Stimulated activated naive B cell treated with anti-CD40 and anti-IgM and Interleukin-4, amounts not matched to agents 10 μg/mL and 1 μg/mL and 100 μg/mL, for 72 hours (primary cell): ENCODE measurements around the gene PCP4L1.
"Not testable (repeated sequence)": the region's sequence is repeated elsewhere in the genome, so short reads cannot be mapped to it uniquely, and the experiment has no call there.

Source experiments
- ATAC-seq, 2 donors: fragments of 150-1000 bp; cut with Tn5 transposase; replicated peaks; 2 replicates each; pipeline ENCODE4 v1.10.0; 2021; ENCODE audit warnings: moderate library complexity in 1 of 2
- DNase-seq: peaks from one replicate; pipeline ENCODE4 v3.0.0; 2021
- H3K27ac Mint-ChIP-seq: one replicate; pipeline ENCODE4 v1.8.0; 2022; ENCODE audit warnings: mild to moderate bottlenecking, mixed read lengths
- H3K27me3 Mint-ChIP-seq, 2 donors: one replicate each; pipeline ENCODE4 v1.8.0; 2022; ENCODE audit warnings: mixed read lengths in 2 of 2
- H3K36me3 Mint-ChIP-seq, 2 donors: one replicate each; pipeline ENCODE4 v1.8.0; 2022; ENCODE audit warnings: mixed read lengths in 2 of 2, mild to moderate bottlenecking in 1 of 2
- H3K4me1 Mint-ChIP-seq, 2 donors: one replicate each; pipeline ENCODE4 v1.8.0; 2022; ENCODE audit warnings: mixed read lengths in 2 of 2, mild to moderate bottlenecking in 1 of 2
- H3K4me3 Mint-ChIP-seq, 2 donors: one replicate each; pipeline ENCODE4 v1.8.0; 2022; ENCODE audit warnings: mild to moderate bottlenecking in 2 of 2, mixed read lengths in 2 of 2, moderate library complexity in 1 of 2
- H3K9me3 Mint-ChIP-seq, 2 donors: one replicate each; pipeline ENCODE4 v1.8.0; 2022; ENCODE audit warnings: mixed read lengths in 2 of 2, mild to moderate bottlenecking in 1 of 2

PCP4L1 gene

GRCh38 chr1:161244888-161245287 lies 13.7 kb upstream of the PCP4L1 start:
- ATAC-seq, result no peak
- H3K9me3 Mint-ChIP-seq, result peaks cover 0 to 1% of the 10 kb centered on the region in 2 donors
- H3K36me3 Mint-ChIP-seq, result peaks cover 0 to 2% of the 10 kb centered on the region in 2 donors
- H3K27me3 Mint-ChIP-seq, result peaks cover 16 to 18% of the 10 kb centered on the region in 2 donors
- peaks cover 5 to 6% of the 10 kb centered on the region in 2 donors for H3K4me1 Mint-ChIP-seq
- no peak overlapping the region for H3K27ac Mint-ChIP-seq
- H3K4me3 Mint-ChIP-seq, result no peak overlapping the region
- no peak for DNase-seq

GRCh38 chr1:161250100-161250499 lies 8.4 kb upstream of the PCP4L1 start:
- H3K9me3 Mint-ChIP-seq, result not testable (repeated sequence)

GRCh38 chr1:161250829-161251228 lies 7.7 kb upstream of the PCP4L1 start:
- Mint-ChIP-seq H3K27ac (no peak overlapping the region), H3K4me3 (no peak overlapping the region), H3K9me3 (peaks cover 4 to 7% of the 10 kb centered on the region in 2 donors), H3K4me1 (no peaks in the 10 kb centered on the region), H3K27me3 (peaks cover 24 to 28% of the 10 kb centered on the region in 2 donors), H3K36me3 (peaks cover 4 to 5% of the 10 kb centered on the region in 2 donors)
- ATAC-seq (no peak), DNase-seq (no peak)

More at GRCh38 chr1:161250100-161250499, 8.4 kb upstream of the PCP4L1 start:
- ATAC-seq, H3K4me3 Mint-ChIP-seq, DNase-seq, H3K4me1 Mint-ChIP-seq, H3K36me3 Mint-ChIP-seq, H3K27ac Mint-ChIP-seq: not testable (repeated sequence)
- peaks cover 18 to 22% of the 10 kb centered on the region in 2 donors for H3K27me3 Mint-ChIP-seq

GRCh38 chr1:161251579-161251978 lies 7.0 kb upstream of the PCP4L1 start:
- Mint-ChIP-seq H3K27ac (no peak overlapping the region), H3K27me3 (peaks cover 26 to 30% of the 10 kb centered on the region in 2 donors), H3K9me3 (peaks cover 8 to 9% of the 10 kb centered on the region in 2 donors), H3K36me3 (peaks cover 5% of the 10 kb centered on the region in 2 donors), H3K4me1 (no peaks in the 10 kb centered on the region), H3K4me3 (no peak overlapping the region)
- no peak for DNase-seq
- ATAC-seq, result no peak

- not testable (repeated sequence) for DNase-seq, ATAC-seq, H3K27ac Mint-ChIP-seq, H3K4me3 Mint-ChIP-seq
- H3K36me3 Mint-ChIP-seq, result peaks cover 17 to 22% of the 10 kb centered on the region in 2 donors
- H3K9me3 Mint-ChIP-seq, result peaks cover 20 to 28% of the 10 kb centered on the region in 2 donors
- H3K27me3 Mint-ChIP-seq, result peaks cover 53 to 59% of the 10 kb centered on the region in 2 donors
- peaks cover 9 to 19% of the 10 kb centered on the region in 2 donors for H3K4me1 Mint-ChIP-seq
Observed at GRCh38 chr1:161255302-161255701, 3.2 kb upstream of the PCP4L1 start.

- H3K4me1 Mint-ChIP-seq, result peaks cover 14 to 25% of the 10 kb centered on the region in 2 donors
- not testable (repeated sequence) for H3K27ac Mint-ChIP-seq, DNase-seq, H3K4me3 Mint-ChIP-seq, ATAC-seq
- peaks cover 54 to 62% of the 10 kb centered on the region in 2 donors for H3K27me3 Mint-ChIP-seq
- peaks cover 20 to 28% of the 10 kb centered on the region in 2 donors for H3K9me3 Mint-ChIP-seq
- H3K36me3 Mint-ChIP-seq, result peaks cover 15 to 22% of the 10 kb centered on the region in 2 donors
Observed at GRCh38 chr1:161255955-161256520, 2.5 kb upstream of the PCP4L1 start.

- H3K4me3 Mint-ChIP-seq, H3K27ac Mint-ChIP-seq, ATAC-seq, DNase-seq: not testable (repeated sequence)
- H3K36me3 Mint-ChIP-seq, result peaks cover 15 to 22% of the 10 kb centered on the region in 2 donors
- peaks cover 22 to 35% of the 10 kb centered on the region in 2 donors for H3K4me1 Mint-ChIP-seq
- peaks cover 57 to 65% of the 10 kb centered on the region in 2 donors for H3K27me3 Mint-ChIP-seq
- peaks cover 20 to 28% of the 10 kb centered on the region in 2 donors for H3K9me3 Mint-ChIP-seq
Observed at GRCh38 chr1:161257109-161257508, 1.4 kb upstream of the PCP4L1 start.

- peaks cover 15 to 22% of the 10 kb centered on the region in 2 donors for H3K36me3 Mint-ChIP-seq
- no peak overlapping the region for H3K27ac Mint-ChIP-seq
- peak overlapping the region; percentile 65 to 79 for H3K4me3 Mint-ChIP-seq
- peaks cover 59 to 72% of the 10 kb centered on the region in 2 donors for H3K27me3 Mint-ChIP-seq
- H3K4me1 Mint-ChIP-seq, result peaks cover 22 to 35% of the 10 kb centered on the region in 2 donors
- ATAC-seq, result no peak
- H3K9me3 Mint-ChIP-seq, result peaks cover 20 to 28% of the 10 kb centered on the region in 2 donors
- no peak for DNase-seq
Observed at GRCh38 chr1:161259345-161259702, 779 bp downstream of the PCP4L1 start.

- no peak overlapping the region for H3K27ac Mint-ChIP-seq
- H3K36me3 Mint-ChIP-seq, result peaks cover 15 to 22% of the 10 kb centered on the region in 2 donors
- no peak for DNase-seq
- H3K4me1 Mint-ChIP-seq, result peaks cover 22 to 35% of the 10 kb centered on the region in 2 donors
- H3K4me3 Mint-ChIP-seq, result peak overlapping the region in 1 of 2 donors; percentile 65
- peaks cover 63 to 77% of the 10 kb centered on the region in 2 donors for H3K27me3 Mint-ChIP-seq
- H3K9me3 Mint-ChIP-seq, result peaks cover 20 to 28% of the 10 kb centered on the region in 2 donors
- no peak for ATAC-seq
Observed at GRCh38 chr1:161259765-161260164, 1.2 kb downstream of the PCP4L1 start.

- H3K4me3 Mint-ChIP-seq, result no peak overlapping the region
- H3K27me3 Mint-ChIP-seq, result peaks cover 61 to 77% of the 10 kb centered on the region in 2 donors
- H3K4me1 Mint-ChIP-seq, result peaks cover 22 to 35% of the 10 kb centered on the region in 2 donors
- no peak overlapping the region for H3K27ac Mint-ChIP-seq
- DNase-seq (no peak), ATAC-seq (peak in 1 of 2 donors; percentile 29)
- peaks cover 19 to 26% of the 10 kb centered on the region in 2 donors for H3K9me3 Mint-ChIP-seq
- peaks cover 15 to 20% of the 10 kb centered on the region in 2 donors for H3K36me3 Mint-ChIP-seq
Observed at GRCh38 chr1:161260376-161261260, 2.1 kb downstream of the PCP4L1 start.

GRCh38 chr1:161261261-161262235 lies 3.0 kb downstream of the PCP4L1 start:
- peak; percentile 48 to 65 for ATAC-seq
- H3K4me1 Mint-ChIP-seq, result peaks cover 22 to 35% of the 10 kb centered on the region in 2 donors

GRCh38 chr1:161265305-161265704 lies 6.8 kb downstream of the PCP4L1 start:
- Mint-ChIP-seq H3K36me3 (no peaks in the 10 kb centered on the region), H3K27me3 (peaks cover 22 to 33% of the 10 kb centered on the region in 2 donors), H3K9me3 (no peaks in the 10 kb centered on the region), H3K27ac (no peak overlapping the region), H3K4me3 (no peak overlapping the region), H3K4me1 (peaks cover 21 to 28% of the 10 kb centered on the region in 2 donors)
- DNase-seq (no peak), ATAC-seq (no peak)

More at GRCh38 chr1:161261261-161262235, 3.0 kb downstream of the PCP4L1 start:
- Mint-ChIP-seq H3K9me3 (peaks cover 15 to 19% of the 10 kb centered on the region in 2 donors), H3K4me3 (no peak overlapping the region), H3K27ac (no peak overlapping the region), H3K27me3 (peaks cover 55 to 70% of the 10 kb centered on the region in 2 donors), H3K36me3 (peaks cover 15 to 17% of the 10 kb centered on the region in 2 donors)
- no peak for DNase-seq

- H3K9me3 Mint-ChIP-seq, result no peaks in the 10 kb centered on the region
- ATAC-seq, result no peak
- no peak overlapping the region for H3K4me3 Mint-ChIP-seq
- no peak for DNase-seq
- H3K36me3 Mint-ChIP-seq, result no peaks in the 10 kb centered on the region
- peak overlapping the region; percentile 34 for H3K27ac Mint-ChIP-seq
- H3K4me1 Mint-ChIP-seq, result peaks cover 13 to 21% of the 10 kb centered on the region in 2 donors
- H3K27me3 Mint-ChIP-seq, result peaks cover 16 to 24% of the 10 kb centered on the region in 2 donors
Observed at GRCh38 chr1:161266202-161266601, 7.7 kb downstream of the PCP4L1 start.
